Subcutaneous adipose tissue (tissue), 4 donors: ENCODE data around the gene TNRC6A. TPM values are rescaled to one million over a fixed set of nuclear protein-coding genes. Genes with fewer than 3 reads are reported as not detected.

ENCODE experiments used
- total RNA-seq, 4 donors: library from RNA; depleted of rRNA; stranded (reverse); fragments of >200 nt; gene quantifications; one replicate each; pipeline ENCODE4 v1.1.0, GENCODE V29; 2016
- TF ChIP-seq, protein P1 (sequence below): fragments of 450-650 bp; IDR thresholded peaks from one replicate; pipeline ENCODE4 v1.5.1; 2016; ENCODE audit warnings: low read depth, mild to moderate bottlenecking, control low read depth, antibody characterized with exemption, moderate library complexity

The TNRC6A gene
- total RNA-seq, 4 donors from 2014 or later: 52.4 to 72.9 (median 58.1) TPM

- TF ChIP-seq, protein P1, sequence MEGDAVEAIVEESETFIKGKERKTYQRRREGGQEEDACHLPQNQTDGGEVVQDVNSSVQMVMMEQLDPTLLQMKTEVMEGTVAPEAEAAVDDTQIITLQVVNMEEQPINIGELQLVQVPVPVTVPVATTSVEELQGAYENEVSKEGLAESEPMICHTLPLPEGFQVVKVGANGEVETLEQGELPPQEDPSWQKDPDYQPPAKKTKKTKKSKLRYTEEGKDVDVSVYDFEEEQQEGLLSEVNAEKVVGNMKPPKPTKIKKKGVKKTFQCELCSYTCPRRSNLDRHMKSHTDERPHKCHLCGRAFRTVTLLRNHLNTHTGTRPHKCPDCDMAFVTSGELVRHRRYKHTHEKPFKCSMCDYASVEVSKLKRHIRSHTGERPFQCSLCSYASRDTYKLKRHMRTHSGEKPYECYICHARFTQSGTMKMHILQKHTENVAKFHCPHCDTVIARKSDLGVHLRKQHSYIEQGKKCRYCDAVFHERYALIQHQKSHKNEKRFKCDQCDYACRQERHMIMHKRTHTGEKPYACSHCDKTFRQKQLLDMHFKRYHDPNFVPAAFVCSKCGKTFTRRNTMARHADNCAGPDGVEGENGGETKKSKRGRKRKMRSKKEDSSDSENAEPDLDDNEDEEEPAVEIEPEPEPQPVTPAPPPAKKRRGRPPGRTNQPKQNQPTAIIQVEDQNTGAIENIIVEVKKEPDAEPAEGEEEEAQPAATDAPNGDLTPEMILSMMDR: no peak
Observed at GRCh38 chr16:24854607-24855171, 125.2 kb downstream of the TNRC6A start.

DNA sequence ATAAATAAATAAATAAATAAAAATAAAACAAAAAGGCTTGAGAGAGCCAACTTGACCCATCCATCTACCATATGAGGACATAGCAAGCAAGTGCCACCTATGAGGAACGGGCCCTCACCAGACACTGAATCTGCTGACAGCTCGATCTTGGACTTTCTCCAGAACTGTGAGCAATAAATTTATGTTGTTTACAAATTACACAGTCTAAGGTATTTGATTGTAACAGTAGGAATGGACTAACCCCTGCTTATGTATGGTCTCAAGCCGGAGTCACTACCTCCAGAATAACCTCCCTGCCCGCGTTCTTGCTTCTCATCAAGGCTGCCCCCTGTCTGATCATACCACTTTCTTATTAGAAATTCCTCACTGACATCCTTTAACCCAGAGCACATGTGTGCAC is 126.2 kb downstream of the TNRC6A start:
- TF ChIP-seq, protein P1: no peak

- TF ChIP-seq, protein P1: no peak
Observed at GRCh38 chr16:24858219-24859041, 129.0 kb downstream of the TNRC6A start.

GRCh38 chr16:24861461-24861860 is 132.0 kb downstream of the TNRC6A start:
- TF ChIP-seq, protein P1: no peak

DNA sequence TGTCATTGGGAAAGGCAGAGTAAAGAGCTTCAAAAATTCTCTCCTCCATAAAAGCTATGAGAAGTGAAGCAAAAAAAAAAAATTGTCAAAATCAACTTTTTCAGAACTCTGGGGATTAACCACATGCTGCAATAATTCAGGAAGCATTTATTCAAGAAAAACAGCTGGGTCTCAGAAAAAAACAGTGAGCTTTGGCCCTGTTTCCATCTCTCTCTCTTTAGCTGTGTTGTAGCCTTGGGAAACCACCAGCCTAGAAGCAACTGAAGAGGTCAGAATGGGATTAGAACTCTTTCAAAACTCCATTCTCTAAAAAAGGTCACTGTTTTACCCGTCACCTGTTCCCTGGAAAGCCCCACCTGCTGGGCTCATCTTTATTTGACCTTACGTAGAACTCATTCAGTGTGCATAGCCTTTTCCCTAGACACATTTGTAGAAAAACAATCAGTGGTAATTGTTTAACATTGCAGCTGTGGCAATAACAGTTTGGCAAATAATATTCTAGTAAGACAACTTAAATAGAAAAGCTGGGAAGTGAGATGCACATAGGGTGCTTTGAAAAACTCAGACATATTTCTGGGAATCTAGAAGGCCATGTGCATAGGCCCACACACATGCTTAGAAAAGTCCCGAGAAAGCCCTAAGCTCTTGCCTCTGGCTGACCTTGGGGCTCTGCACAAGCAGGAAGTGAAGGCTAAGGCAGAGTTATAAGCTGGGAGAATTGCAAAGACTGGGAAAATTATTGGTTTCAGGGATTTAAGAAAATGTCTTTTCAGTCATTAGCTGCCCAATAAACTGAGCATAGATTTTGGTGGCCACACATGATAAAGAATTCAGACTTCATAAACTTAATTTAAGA is 134.4 kb downstream of the TNRC6A start:
- TF ChIP-seq, protein P1: no peak

GRCh38 chr16:24869033-24869432 is 139.6 kb downstream of the TNRC6A start:
- TF ChIP-seq, protein P1: no peak

DNA sequence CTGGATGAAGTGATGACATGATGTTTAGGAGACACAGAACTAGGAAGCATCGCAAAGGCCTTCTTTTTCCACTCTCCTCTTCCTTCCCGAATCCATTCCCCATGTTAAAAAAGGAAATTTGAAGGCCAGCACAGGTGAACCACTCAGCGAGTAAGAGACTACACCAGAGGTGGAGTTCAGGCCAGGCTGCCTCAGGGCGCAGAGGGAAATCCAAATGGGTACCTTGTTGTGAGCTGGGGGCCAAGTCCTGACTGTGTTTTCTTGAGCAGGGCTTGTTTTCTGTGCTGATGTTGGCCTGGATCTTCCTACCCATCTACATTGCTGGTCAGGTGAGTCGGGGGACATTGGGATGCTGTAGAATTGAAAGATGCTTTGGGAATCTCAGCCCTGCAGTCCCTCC is 142.4 kb downstream of the TNRC6A start:
- TF ChIP-seq, protein P1: no peak
